GM19239 (cell line): ENCODE data around the gene TTLL8.
A peak's percentile ranks its signal among the peaks of the same experiment; 100 is the strongest.
"Not testable (repeated sequence)": the region's sequence is repeated elsewhere in the genome, so short reads cannot be mapped to it uniquely, and the experiment has no call there.

Experiments
- DNase-seq: peaks from one replicate; pipeline ENCODE4 v3.0.0; 2011; ENCODE audit warnings: low spot score; ENCODE audit not compliant: insufficient read length
- FAIRE-seq: peaks from 2 replicates; lab custom pipeline; 2011; peaks lifted over from hg19 to GRCh38; lab: Jason Lieb, UNC

Gene TTLL8

DNA sequence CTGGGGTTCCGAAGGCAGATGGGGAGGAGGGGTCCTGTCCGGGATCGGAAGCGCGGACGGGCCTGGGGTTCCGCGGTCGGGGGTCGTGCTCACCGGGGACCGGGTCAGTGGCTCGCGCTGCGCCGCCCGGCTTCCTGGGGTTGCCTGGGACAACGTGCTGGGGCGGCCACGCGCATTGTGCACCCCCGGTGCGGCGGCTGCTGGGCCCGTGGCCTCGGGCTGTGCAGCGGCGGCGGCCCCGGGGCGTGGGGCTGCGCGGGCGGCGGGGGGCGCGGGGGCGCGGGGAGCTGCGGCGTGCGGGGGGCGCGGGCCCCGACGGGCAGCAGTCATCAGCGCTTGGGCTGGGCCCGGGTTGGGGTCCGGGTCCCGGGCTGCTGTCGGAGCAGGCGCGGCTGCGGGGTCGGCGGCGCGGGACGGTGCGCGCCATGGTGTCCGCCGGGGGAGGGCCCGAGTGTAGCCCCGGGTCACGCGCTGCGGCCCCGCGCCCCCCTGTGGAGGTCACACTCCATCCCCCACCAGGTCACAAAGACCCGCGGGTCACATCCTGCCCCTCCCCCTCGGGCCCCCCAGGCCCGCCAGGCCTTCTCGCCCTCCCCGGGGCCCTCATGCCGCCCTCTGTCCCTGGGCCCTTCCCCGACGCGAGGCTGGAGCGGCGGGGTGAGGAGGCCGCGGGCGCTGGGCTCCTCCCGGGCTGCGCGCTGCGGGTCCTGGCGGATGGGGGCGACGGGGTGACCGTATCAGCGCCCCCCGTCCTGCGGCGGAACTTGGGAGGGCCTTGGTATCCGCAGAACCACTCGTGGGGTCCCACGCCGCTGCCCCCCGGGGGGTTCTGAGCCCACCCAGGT lies at the start of gene TTLL8:
Gene TTLL8 (minus strand): TSS at position 238 of the 845 bp plus-strand sequence.
- DNase-seq (no peak), FAIRE-seq (no peak)

DNA sequence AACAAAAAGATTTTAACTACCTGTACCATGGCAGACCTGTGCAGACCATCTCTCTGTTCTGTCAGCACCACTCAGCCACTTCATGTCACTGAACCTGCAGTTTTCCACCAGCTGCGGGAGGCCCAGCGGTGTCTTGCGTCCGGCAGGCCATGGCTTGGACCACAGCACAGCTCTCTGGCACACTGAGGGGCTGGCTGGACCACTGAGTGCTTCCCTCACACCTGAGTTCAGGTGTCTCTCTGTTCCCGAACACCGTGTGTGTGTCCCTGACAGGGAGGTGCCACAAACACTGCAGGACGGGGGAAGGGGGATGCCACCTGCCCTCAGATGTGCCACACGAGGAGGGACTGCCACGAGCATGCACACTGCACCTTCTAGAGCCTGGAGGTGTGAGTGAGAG lies 49.4 kb upstream of the TTLL8 start:
- no peak for DNase-seq
- no peak for FAIRE-seq

DNA sequence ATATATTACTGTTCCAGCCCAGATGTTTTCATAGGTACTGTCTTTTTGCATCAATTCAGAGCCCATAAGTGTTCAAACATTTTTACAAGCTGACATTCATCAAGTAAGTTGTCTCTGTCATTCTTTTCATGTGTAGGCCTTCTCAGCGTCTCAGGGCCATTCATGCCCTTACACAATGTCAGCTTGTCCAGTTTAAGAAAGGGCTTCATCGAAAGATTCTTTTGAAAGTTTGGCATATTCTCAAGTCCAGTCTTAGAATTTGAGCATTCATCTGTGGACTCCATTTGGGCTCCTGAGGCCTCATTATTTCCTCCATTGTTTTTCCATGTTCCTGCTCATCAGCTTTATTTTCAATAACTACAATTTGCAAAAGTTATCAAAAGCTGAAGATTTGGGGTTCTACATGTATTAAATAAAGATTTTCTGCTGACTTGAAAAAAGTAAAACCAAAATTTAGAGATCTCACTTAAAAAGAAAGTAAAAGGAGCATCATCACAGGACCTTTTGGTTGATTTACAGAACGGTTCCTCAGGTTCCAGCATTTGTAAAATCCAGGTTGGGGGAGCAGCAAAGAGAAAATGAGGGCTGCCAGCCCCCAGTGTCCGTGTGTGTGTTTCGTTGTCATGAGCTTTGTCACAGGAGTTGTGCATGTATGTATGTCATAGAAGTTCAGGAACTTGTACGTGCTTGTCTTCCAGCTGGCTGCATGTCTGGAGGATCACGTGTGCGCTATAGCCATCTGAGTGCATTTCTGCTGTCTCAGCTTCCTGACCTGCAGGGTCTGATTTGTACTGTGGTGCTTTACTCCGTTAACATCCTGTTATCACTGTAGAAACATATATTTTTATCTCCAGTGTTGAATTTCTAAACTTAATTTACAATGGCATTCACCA lies 47.4 kb upstream of the TTLL8 start:
- FAIRE-seq (peak; percentile 91), DNase-seq (no peak)

DNA sequence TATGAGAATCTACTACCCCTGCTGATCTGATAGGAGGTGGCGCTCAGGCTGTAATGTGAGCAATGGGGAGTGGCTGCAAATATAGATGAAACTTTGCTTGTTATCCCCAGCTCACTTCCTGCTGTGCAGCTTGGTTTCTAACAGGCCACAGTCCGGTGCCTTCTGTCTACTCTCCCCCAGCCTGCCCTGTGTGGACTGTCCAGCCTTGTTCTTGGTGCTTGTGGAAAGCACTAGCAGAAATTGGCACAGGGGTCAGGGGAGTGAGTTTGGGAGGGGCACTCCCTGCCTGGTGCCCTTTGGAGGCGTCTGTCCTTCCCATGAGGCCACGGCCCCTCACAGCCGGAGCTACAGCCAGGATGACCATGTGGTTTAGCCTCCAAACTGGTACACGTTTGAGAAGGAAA lies 46.0 kb upstream of the TTLL8 start:
- DNase-seq (no peak), FAIRE-seq (no peak)

DNA sequence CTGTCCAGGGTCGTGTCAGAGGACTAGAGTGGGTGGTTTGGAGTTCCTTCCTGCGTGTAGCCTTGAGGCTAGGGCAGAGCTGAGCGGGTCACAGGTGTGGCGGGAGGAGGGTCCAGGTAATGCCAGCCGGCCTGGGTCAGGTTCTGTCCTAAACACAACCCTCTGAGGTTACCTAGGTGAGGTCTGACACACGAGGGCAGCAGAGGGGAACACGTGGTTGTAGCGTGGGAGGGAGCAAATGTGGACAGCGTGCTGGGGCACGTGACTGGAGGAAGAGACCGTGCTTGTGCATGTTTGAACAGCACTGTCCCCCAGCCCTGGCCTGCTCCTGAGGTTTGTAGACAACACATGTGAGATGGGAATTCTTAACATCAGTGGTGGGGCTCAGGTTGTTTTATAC lies 44.8 kb upstream of the TTLL8 start:
- FAIRE-seq (no peak), DNase-seq (no peak)

DNA sequence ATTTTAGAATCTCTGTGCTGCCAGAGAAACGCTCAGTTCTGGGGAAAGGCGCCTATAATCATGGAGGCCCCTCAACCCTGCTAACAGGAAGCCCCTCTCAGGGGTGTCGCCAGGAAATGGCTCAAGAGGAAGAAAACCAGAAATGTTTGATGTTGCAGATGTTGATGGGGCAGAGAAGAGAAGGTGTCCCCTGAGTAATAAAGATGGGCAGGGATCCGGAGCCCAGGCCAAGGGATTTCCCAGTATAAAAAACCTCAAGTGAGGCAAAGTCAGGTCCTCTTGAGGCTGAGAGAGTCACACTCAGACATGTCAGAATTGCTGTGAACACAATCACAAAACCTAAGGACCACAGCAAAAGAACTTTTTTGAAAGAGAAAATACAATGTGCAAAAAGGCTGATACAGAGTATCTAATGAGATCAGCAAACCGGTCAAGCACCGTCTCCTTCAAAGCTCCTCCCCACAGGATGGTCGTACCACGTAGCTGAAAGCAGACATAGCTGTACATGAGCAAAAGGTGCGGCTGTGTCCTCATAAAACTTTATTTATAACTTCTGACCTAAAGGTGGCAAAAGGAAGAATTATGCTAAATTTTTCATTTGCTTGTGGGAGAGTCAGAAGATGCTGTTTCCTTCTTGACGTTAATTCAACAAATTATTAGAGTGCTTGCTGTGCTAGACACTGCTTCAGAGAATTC lies 43.9 kb upstream of the TTLL8 start:
- DNase-seq: no peak
- FAIRE-seq: no peak

DNA sequence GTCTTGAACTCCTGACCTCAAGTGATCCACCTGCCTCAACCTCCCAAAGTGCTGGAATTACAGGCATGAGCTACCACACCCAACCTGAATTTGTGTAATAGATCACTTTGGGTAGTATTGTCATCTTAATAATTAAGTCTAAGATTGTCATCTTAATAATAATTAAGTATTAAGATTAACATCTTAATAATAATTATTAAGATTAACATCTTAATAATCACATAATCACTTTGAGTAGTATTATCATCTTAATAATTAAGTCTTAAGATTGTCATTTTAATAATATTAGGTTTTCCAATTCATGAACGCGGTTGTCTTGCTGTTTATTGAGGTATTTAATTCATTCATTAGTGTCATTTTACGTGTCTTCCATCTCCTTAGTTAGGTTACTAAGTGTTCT lies 40.0 kb upstream of the TTLL8 start:
- FAIRE-seq: no peak
- DNase-seq: no peak

DNA sequence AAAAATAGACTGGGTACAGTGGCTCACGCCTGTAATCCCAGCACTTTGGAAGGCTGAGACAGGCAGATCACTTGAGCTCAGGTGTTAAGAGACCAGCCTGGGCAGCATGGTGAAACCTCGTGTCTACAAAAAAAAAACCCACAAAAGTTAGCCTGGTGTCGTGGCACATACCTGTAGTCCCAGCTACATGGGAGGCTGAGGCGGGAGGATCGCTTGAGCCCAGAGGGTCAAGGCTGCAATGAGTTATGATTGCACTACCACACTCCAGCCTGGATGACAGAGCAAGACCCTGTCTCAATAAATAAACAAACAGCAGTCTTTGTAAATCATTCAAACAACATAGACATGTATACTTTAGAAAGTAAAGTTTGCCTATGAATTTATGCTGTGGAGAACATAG lies 34.2 kb upstream of the TTLL8 start:
- no peak for FAIRE-seq
- DNase-seq: no peak

DNA sequence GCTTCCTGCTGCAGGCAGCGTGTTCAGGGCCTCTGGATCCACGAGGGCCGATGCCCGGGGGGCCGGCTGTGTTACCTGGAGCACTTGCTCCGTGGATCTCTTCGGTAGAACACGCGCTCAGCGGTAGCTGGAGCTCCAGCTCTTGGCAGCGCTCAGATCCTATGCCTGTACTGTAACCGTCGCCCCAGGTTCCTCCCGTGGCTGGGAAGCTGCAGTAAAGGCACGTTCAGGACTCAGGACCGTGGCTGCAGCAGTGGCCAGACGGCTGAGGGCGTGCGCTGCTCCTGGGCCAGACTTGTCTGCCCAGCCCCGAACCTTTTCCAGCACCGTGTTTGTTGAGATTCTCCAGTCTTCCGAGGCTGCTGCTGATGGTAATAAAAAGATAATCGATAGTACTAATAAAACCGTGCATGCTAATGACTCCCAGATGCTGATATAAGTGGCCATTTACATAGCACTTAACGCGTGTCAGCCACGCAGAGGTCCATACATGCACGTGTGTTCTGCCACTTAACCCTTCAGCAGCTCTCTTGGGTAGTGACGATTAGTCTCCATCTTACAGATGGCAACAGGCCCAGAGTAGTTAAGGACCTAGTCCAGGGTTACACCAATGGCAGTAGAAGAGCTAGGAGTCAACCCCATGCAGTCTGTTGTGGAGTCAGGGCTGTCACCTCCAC lies 33.1 kb upstream of the TTLL8 start:
- FAIRE-seq: no peak
- no peak for DNase-seq

DNA sequence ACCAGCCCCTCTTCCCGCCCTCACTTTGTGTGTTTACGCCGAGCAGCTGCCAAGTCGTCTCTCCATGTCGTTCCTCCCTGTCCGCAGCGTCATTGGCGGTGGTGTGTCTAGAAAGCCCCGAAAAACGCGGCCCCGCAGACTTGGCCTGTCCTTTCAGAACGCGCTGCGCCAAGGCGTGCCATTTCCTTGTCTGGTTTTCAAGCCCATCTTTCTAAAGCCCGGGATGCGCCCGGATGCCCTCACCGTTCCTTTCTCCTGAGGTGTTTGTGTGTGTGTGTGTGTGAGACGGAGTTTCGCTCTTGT lies 32.3 kb upstream of the TTLL8 start:
- FAIRE-seq (no peak), DNase-seq (no peak)

DNA sequence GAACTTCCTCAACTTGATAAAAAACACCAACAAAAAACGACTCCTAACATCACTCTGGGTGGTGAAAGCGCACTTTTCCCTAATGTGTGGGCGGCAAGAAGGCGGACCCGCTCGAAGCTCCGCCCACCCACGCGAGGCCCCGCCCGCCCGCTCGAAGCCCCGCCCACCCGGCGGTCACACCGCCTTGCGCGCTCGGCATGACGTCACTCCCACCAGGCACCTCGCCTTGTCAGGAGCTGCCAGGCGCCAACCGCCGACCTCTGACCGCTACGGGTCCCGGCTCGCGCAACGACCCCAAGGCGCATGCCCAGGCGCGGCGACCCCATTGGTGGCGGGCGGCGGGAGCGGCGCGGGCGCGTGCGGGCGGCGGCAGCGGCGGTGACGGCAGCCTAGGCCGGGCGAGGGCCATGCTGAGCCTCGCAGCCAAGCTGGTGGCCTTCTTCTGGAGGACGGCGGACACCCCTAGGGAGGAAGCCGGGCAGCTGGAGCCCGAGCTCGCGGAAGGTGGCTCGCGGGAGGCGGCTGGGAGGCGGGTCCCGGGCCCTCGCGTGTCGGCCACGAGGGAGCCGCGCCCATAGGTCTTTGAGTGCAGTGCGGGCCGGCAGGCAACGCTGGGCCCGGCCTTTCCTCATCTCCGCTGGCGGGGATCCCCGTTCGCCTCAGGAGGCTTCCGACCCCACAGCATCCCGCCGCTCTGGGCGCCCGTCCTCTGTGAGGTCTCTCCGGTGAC lies 31.7 kb upstream of the TTLL8 start, which contains the start of gene MOV10L1:
Gene MOV10L1 (plus strand): TSS at position 325 of the 730 bp plus-strand sequence. CDS start 83 bp downstream, at position 408.
- no peak for FAIRE-seq
- no peak for DNase-seq

DNA sequence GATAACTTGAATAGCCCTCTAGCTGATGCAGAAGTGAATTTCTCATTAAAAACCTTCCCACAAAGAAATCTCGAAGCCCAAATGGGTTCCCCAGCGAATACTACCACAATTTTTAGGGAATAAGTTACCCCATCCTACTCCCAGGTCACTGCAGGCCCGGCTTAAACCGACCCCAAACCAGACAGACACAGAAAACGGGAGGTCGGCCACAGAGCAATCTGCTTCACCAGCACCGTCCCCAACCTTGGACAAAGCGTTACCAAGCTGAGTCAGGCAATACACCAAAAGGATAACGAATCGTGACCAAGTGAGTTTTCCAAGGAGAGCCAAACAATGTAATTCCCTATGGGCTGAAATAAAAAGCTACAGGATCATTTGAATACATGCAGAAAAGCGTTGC lies 31.1 kb upstream of the TTLL8 start:
- DNase-seq: no peak
- FAIRE-seq: no peak

DNA sequence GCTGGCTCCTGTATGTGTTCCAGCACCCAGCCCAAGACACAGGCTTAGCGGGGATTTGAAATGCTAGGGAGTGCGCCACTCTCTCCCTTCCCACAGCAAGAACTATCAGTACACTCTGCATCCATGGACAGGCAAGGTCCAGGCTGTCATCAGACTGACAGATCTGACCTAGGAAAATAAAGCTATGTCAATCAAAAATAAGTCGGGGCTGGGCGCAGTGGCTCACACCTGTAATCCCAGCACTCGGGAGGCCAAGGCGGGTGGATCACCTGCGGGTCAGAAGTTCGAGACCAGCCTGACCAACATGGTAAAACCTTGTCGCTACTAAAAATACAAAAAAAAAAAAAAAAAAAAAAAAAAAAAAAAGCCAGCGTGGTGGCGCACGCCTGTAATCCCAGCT lies 30.0 kb upstream of the TTLL8 start:
- no peak for FAIRE-seq

DNA sequence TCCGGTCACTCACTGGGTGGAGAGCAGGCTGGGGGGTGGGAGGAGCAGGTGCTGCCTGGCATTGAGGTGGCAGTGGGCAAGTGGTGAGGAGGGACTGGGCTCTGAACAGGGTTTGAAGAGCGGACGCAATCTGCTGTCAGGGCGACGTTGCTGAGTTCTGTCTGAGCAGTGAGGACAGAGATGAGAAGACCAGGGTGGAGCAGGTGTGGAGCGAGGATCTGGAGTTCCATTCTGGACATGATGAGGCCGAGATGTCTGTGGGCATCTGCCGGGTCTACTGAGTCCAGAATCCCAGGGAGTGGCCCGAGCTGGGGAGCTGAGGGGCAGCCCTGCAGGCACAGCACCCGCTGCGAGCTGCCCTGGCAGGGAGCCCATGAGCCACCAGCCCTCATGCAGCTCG lies 29.5 kb upstream of the TTLL8 start:
- no peak for FAIRE-seq
- DNase-seq: no peak

More for the DNA sequence above, 30.0 kb upstream of the TTLL8 start:
- no peak for DNase-seq

DNA sequence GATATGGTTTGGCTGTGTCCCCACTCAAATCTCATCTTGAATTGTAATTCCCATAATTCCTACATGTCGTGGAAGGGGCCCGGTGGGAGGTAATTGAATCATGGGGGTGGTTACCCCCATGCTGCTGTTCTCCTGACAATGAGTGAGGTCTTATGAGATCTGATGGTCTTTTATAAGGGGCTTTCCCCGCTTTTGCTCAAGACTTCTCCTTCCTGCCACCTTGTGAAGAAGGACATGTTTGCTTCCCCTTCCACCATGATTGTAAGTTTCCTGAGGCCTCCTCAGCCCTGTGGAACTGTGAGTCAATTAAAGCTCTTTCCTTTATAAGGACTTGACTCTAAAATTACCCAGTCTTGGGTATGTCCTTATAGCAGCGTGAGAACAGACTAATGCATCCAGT lies 28.9 kb upstream of the TTLL8 start:
- not testable (repeated sequence) for FAIRE-seq, DNase-seq

DNA sequence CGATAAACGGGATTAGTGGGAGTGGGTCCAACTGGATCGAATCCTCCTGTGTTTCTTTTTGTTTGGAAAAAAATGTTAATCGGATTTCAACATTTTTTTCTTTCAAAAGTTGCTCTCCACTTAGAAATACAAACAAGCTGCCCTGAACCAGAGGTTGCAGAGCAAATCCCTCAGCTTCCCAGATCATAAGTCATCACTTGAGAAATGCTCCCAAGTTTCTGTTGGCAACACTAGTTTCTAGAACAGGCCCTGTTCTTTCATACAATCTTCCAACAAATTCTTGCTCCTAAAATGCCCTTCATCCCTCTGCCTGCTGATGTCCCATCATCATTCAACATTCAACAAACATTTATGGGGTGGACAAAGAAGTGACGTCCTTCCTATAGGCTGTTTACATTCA lies 28.4 kb upstream of the TTLL8 start:
- FAIRE-seq (no peak), DNase-seq (no peak)

DNA sequence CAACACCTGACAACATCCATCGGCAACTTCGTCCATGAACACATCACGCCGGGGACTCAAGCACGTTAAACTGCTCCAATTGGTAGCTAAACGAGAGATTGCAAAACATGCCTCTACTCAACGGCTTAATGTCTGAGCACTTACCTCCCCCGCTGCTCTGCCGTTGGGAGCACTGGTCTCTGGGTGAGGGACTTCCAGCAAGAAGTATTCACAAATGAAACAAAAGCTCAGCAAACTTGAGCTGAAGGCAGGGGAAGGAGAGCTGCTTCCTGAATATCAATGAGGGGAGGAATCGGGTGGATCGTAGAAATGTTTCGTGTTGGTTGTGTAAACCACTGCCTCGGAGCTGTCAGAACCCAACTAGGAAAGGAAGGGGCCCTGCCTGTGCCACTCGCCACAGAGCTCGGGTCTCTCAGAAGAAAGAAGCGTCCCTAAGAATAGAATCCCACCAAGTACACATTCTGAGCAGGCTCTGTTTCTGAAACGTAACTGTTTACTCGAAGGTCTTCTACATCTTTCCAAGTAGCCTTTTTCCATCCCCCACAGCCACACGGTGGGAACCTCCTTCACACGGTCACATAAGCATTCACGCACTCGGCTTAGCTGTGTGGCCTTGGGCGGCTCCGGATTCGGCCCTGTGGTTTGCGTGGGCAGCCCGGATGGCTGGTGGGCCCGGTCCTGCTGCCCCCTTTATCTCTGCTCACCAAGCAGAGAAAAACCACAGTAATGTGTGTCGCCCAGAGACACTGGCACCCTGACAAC lies 27.3 kb upstream of the TTLL8 start, which contains the start of gene MLC1:
Gene MLC1 (minus strand): TSS at position 216 of the 762 bp plus-strand sequence. CDS start 524 bp downstream, outside the sequence.
- no peak for FAIRE-seq
- no peak for DNase-seq

DNA sequence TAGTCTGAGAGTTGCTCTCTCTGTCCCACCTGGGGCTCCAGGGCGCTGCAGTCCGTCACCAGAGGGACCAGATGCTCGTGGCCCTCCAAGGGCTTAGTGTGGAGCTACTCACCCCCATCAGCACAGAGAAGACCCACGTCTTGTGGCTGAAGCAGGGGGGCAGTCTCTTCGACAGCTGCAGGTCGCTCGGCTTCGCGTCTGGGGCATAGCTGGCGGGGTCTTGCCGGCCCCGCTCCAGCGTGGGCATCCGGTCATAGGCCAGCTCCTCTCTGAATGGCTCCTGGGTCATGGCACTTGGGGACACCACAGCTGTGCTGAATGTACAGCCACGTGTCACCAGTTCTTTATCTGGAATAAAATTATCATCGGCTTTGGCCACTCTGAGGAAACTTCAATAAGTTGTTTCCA lies 26.5 kb upstream of the TTLL8 start:
- FAIRE-seq: no peak
- no peak for DNase-seq

DNA sequence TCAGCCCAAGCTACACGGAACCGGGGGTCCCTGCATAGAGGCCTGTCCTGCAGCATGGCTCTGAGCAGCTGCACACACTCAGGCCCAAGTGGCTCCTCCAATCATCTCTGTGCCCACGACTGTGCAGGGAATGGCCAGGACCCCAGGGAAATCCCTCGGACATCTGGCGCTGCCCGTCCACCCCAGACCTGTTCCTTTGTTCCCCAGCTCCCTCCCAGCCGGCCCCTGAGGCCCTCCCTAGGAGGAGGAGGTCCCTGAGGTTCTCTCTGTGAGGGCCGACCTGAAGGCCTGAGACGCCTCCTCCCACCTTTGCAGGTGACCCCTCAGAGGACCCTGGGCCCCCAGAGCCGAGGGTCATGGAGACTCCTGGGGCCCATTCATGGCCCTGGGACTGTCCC lies 26.0 kb upstream of the TTLL8 start:
- no peak for DNase-seq
- FAIRE-seq: no peak
